Lung microvascular endothelial cell (primary cell): ENCODE data around the gene STOX2. TPM values are rescaled to one million over a fixed set of nuclear protein-coding genes. Genes with fewer than 3 reads are reported as not detected.

ENCODE experiments used
- DNase-seq, 2 donors: peaks; one replicate each; pipeline versions ENCODE4 v3.0.0 to v3.0.0-alpha.2; 2010; ENCODE audit warnings: low read depth in 2 of 2
- total RNA-seq: library from RNA; depleted of rRNA; stranded (reverse); fragments of >200 nt; gene quantifications from 2 replicates; pipeline ENCODE4 v1.2.1, GENCODE V29; 2014

Gene STOX2
- total RNA-seq, 1 donor from 2014 or later = 24.2 TPM

- no peak for DNase-seq
Observed at GRCh38 chr4:183897193-183897592, 7.9 kb upstream of the STOX2 start.

- DNase-seq = no peak
Observed at GRCh38 chr4:183898456-183898855, 6.7 kb upstream of the STOX2 start.

- no peak for DNase-seq
Observed at GRCh38 chr4:183903021-183903760, 1.9 kb upstream of the STOX2 start.

DNA sequence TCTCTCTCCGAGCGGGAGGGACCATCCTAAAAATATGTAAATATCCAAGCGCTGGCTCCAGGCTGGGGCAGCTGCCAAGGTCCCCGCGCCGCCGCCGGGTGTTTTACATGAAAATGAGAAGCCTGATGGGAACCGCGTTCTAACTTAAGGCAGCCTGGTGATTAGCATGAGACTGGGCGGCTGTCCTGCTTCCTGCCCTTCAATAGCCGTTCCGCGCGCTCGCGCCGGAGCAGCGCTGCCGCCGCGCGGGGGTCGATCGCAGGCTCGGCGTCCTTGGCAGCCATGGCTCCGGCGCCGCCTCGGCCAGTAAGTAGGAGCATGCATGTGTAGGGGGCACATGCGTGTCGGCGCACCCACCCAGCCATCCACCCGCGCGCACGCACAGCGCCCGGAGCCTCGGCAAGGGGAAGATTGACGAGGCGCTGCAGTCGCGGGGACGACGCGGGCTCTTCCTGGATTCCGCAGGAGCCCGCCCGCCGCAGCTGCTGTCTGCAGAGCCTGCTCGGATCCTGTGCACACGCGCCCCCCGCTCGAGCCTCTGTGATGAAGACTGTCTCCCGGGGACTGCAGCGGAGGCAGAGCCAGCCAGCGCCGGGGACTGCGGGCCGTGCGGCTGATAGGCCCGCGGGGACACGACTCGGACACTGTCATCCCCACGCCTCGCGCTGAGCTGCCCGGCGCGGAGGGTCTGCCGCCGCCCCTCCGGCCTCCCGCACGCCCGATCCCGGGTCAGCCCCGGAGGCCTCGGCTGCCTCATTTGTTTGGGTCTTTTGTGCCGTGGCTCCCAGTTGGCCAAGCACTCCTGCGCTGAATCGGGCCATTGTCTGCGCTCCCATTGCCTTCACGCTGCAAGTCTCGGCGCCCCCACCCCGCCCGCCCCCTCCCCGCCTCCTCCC lies 734 bp downstream of the STOX2 start:
- DNase-seq = peak; percentile 26 to 51

DNA sequence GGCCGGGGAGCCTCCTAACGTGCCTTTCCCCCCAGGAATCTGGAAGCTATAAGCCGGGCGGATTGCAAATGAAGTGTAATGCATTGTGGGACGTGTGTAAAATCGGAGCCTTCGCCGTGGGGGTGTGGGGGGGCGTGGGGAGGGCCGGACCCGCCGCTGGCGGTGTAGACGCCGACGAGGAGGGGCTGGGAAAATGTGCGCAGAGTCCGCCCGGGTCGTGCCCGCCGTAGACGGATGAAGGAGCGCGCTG lies 1.3 kb downstream of the STOX2 start:
- DNase-seq = no peak

- DNase-seq = no peak
Observed at GRCh38 chr4:183906739-183907651, 1.9 kb downstream of the STOX2 start.

- no peak for DNase-seq
Observed at GRCh38 chr4:183907871-183908683, 3.0 kb downstream of the STOX2 start.

- no peak for DNase-seq
Observed at GRCh38 chr4:183909187-183909586, 4.1 kb downstream of the STOX2 start.

GRCh38 chr4:183909801-183910200 lies 4.7 kb downstream of the STOX2 start:
- no peak for DNase-seq

- no peak for DNase-seq
Observed at GRCh38 chr4:183912585-183912984, 7.5 kb downstream of the STOX2 start.

DNA sequence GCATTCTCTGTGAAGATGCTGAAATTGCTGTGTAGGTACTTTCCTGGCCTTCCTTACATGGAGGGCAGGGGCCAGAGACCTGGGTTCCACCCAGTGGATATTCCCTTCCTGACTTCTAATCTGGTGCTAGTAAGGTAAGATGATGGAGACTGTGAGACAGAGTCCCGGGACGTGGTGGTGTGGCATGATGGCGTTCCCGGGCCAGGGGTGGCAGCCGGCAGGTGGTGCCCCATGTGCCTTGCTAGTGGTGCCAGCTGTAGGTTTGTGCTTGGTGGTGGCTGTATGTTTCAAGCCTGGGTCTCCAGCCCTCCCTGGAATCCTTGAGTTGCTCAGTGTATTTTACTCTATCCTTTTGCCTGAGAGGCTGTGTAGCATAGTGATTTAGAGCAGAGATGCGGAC lies 10.9 kb downstream of the STOX2 start:
- DNase-seq = no peak

DNA sequence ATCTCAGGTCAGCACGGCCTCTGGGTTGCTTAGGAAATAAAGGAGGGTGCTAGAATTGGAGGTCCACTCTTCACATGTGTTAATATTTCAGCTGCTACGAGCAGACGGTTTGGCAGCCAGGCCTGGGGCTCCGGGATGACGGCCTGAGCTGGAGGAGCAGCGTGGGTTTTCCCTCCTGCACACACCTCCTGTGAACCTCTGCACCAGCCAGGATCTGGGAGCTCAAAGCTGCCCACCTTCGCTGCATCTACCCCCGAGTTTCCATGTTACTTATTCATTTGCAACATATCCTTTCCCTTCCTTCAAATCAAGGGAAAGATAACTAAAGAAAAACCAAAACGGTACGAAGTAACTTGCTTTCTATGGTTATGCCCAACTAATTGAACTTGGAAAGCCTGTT lies 13.6 kb downstream of the STOX2 start:
- no peak for DNase-seq

- no peak for DNase-seq
Observed at GRCh38 chr4:183919141-183919540, 14.0 kb downstream of the STOX2 start.

GRCh38 chr4:183920512-183920911 lies 15.4 kb downstream of the STOX2 start:
- DNase-seq = no peak

GRCh38 chr4:183921335-183921734 lies 16.2 kb downstream of the STOX2 start:
- DNase-seq = no peak

DNA sequence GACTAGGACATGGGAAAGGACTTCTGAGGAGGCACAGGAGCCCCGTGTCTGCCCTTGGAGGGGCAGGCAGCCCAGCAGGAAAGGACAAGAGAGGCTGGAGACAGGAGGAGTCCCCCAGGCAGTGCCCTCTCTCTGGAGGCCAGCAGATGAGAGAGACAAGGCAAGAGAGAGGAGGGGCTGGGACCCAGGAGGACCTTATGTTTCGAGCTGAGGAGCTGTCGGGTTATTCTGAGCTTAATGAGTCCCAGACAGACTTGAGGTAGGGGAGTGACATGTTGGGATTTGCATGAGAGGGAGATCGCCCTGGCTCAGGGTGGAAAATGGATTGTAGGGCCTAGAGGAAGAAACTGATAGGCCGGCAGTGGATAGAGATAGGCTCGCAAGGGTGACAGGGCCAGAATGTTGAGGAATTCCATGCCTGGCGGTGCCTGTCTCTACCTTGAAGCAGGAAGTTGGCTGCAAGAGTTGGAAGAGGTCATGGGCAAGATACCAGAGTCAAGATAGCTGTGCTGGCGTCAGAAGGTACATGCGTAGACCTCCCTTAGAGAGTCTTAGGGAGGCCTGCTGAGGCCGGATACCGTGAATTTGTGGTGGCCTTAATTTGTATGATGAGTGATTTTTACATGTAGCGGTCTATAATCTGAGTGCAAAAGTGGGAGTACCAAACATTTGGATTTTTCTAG lies 19.4 kb downstream of the STOX2 start:
- no peak for DNase-seq

- no peak for DNase-seq
Observed at GRCh38 chr4:183926950-183927349, 21.8 kb downstream of the STOX2 start.

DNA sequence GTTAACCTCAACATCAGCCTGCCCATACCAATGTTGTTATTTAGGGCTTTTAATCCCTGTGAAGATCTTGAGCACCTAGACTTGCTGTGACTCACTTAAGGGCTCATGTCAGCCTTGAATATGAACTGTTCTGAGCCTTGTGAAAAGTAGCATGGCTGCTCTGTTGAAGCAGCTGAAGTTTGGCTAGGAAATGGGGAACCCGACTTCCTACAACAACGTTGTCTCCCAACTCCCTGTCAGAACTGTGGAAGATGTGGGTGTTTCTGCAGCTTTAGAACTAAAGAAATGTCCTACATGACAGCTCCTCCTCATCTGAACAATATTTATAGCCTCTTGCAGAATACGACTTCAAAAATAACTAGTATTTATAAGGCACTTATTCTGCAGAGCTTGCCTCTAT lies 27.5 kb downstream of the STOX2 start:
- DNase-seq = no peak

DNA sequence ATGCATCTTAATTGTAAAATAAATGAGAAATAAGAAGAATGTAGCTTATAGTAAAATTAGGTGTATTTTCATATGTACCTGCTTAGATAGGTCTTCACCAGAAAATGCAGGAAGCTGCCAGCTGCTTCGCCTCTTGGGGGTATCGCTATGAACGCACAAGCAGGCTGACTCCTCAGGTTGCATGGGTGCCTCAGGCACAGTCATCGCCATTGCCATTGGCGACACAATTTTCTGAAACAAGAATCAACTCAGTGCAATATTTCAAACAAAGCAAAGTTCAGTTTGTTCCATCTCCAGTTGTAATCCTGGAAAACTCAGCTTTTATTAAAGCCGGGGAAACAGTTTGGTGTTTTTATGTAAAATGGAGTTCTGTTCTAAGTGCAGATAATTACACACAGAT lies 29.7 kb downstream of the STOX2 start:
- DNase-seq = no peak

DNA sequence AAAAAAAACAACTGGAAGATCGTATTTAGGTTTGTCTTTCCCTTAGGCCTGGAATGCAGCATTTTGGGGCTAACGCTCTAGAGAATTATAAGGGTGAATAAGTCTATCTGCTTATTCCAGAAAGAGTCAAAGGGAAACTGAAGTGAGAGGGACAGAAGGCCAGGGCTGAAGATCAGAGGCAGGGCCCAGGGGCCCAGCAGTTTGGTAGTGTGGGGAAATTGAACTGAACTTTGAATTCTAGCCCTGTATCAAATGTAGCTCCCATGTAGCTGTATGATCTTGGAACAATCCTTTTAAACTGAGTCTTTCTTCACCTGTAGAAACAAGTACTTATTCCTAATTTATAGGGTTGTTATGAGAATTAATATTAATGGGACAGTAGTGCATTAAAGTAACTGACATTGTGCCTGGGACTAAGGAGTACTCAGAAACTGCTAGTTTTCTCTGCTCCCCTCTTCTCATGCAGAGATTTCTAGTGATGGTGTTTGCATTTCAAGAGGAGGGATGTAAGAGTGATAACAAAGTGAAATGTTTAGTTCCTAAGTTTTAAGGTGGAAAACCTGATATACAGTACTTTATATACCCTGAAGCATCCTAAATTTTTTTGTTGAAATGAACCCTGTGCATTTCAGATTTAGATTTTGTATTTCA lies 30.4 kb downstream of the STOX2 start:
- no peak for DNase-seq
